ENCODE results near the gene CTXN1.

Gene CTXN1

DNA sequence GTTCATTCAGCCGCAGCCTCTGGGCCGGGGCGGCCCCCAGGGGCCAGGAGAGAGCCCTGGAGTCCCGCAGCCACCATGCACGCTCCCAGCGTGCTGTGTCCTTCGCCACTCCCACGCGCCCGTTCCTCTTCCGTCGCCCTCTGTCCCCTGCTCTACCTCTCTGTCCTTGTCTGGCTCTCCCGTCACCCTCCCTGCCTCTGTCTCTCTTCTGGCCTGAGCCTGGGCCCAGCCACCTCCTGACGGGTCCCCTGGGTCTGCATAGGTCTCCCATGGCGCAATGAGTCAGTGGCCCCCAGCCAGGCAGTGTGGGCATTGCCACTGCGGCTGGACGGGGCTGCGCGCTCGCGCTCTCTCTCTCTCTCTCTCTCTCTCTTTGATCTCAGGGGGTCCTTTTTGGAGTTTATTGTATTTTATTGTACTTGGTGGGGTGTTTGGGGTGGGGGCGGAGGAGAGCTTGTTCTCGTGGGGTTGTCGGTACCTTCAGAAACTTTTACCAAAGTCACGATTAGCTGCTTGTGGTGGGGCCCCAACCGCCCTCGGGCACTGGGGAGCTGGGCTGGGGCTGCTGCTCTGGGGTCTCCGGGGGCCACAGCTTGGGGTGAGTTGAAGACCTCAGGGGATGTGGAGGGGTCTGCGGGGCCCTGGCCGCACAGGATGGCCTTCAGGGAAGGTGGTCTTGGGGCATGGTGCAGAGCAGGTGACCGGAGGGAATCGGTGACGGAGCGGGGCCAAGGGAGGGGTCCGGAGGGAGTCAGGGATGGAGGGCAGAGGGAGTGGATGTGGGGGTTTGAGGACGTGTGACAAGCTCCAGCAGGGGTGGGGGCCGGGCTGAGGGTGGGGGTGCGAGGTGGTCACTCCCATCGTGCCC, 13.0 kb downstream of the CTXN1 start:
- FAIRE-seq: no peak

DNA sequence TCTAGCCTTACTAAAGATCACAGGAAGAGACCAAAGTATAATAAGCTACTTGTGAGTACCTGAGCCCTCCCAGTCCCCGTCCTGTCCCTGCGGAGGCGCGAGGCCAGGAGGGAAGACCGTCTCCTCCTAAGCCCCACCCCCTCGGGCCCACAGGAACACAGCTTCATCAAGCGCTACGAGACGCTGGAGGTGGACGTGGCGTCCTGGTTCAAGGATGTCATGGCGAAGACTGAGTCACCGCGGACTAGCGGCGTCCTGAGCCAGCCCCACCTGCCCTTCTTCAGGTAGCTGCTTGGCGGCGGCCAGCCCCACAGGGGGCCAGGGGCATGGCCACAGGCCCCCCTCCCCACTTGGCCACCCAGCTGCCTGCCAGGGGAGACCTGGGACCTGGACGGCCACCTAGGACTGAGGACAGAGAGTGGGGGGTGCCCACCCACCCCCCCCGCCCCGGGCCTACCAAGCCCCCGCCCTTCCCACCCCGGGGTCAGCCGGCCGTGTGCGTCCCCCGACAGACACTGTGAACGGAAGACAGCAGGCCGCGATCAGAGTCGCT, 13.7 kb downstream of the CTXN1 start:
- FAIRE-seq: no peak

DNA sequence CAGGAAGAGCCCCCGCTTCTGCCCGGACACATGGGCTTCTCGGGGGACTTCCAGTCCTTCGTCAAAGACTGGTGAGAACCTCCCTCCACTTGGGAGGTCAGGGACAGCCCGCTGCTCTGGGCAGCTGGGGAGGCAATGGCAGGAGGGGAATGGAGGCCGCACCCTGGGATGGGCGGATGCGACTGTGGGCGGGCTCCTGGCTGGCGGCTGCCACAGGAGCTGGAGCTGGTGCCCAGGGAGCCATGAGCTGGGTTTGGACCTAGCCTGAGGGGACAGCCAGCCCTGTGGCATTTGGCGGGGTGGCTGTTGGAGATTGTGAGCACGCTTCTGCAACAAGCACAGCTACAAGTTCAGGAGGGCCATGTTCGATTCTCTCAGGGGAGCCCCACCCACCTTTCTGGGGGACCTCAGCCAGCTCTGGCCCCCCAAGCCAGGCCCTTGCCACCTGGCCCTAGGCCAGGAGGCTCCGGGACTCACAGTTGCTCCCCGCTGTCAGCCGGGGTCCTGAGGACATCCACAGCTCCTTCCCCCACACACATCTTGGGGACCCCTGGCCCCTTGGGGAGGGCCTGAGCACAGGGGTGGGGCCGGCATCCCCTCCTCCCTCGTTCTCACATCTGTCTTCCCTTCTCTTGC, 14.3 kb downstream of the CTXN1 start:
- no peak for FAIRE-seq

DNA sequence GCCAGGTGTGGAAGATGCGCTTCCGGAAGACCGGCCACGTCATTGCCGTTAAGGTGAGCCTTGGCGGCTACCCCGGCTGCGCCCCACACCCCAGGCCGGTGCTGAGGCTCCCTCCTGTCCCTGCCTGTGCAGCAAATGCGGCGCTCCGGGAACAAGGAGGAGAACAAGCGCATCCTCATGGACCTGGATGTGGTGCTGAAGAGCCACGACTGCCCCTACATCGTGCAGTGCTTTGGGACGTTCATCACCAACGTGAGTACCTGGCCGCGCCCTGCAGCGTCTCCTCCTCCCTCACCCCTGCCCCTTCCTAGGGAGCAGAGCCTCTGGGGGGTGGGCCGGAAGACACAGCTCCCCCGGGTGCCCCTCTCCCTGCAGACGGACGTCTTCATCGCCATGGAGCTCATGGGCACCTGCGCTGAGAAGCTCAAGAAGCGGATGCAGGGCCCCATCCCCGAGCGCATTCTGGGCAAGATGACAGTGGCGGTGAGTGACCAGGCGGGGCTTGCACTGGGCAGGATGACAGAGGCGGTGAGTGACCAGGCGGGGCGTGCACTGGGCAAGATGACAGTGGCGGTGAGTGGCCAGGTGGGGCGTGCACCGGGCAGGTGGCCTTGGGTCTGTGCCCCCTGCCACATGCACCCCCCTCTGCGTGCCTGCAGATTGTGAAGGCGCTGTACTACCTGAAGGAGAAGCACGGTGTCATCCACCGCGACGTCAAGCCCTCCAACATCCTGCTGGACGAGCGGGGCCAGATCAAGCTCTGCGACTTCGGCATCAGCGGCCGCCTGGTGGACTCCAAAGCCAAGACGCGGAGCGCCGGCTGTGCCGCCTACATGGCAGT, 15.4 kb downstream of the CTXN1 start:
- FAIRE-seq: no peak

DNA sequence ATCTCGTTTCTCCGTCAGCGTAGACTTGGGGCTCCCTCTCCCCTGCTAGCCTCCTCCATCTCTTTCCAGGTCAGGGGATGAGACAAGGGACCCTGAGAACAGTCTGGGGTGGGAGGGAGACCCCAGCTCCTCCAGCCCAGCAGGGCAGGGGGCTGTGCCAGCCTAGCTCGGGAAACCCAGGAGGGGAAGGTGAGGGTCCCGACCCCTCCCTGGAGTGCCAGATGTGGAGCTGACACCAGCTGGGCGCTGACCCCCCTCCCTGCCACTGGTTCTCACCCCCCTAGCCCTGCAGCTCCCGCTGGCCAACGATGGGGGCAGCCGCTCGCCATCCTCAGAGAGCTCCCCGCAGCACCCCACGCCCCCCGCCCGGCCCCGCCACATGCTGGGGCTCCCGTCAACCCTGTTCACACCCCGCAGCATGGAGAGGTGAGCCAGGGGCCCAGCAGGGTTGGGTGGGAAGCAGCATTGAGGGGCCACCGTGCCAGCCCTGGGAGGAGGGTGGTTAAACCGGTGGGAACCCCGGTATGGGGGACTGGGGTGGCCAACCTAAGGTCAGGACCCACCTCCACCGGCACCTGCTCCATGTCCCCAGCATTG, 16.4 kb downstream of the CTXN1 start:
- FAIRE-seq: no peak

DNA sequence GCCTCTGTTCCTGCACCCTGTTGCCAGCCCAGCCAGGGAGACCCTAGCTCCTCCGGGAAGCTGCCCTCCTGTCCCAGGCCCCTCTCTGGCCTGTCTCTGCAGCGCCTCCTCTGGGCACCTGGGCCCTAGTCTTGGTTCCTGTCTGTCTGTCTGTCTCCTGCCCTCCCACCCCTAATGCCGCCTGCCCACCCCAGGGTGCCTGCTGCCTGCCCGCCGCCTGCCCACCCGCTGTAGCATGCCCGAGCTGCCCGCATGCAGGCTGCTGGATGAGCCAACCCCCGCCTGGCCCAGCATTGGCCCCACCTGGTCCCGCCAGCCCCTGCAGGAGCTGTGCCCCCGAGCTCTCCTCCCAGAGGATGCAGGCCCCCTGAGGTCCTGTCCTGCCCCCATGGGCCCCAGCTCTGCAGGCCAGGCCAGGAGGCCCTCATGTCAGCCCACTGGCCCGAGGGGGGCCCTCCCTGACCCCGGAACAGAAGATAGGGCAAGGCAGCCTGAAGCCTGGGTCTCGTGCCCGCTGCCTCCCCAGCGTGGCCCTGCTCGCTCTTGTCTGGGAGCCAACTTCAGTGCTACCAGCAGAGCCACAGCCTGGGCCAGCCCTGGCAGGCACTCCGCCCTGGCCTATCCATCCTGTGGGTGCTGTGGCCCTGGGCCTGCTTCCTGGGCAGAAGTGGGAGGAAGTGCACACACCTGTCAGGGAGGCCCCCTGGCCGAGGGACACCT, 17.0 kb downstream of the CTXN1 start:
- no peak for FAIRE-seq

DNA sequence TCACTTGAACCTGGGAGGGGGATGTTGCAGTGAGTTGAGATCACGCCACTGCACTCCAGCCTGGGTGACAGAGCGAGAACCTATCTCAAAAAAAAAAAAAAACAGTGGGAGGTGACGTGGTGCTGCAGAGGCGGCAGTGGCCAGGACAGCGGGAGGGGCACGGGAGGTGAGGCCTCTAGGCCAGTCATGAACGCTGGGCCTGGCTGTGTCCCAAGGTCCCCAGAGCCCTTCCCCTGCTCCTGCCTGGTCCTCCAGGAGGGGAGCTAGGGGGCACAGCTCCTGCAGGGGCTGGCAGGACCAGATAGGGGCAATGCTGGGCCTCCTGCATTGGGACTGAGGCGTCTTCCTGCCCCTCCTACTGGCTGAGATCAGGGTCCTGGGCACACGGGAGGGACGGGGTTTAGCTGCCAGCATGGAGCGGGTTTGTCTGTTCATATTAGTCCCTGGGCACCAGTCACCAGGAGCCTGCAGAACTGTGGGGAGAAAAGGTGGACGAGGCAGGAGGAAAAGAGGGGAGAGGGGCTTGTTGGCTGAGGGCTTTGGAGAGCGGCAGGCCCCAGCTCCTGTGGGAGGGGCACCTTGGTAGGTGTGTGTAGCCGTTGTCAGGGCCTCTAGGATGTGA, 17.7 kb downstream of the CTXN1 start:
- no peak for FAIRE-seq

DNA sequence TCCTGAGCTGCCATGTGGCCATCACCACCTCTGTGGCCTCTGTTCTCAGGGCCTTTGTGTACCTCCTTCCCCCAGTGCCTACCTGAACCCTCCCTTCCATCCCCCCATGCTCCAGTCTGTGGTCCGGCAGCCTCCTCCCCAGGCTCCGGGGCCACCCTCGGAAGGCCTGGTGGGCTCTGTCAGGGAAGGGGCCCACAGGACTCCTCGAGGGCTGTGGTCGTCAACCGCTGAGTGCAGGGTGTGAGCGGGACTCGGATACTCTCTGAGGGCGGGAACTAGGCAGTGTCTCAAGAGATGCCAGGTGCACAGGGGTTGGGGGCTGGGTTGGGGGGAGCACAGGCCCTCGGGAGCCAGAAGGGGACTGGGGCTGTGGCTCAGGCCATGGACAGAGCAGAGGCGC, 18.4 kb downstream of the CTXN1 start:
- no peak for FAIRE-seq

DNA sequence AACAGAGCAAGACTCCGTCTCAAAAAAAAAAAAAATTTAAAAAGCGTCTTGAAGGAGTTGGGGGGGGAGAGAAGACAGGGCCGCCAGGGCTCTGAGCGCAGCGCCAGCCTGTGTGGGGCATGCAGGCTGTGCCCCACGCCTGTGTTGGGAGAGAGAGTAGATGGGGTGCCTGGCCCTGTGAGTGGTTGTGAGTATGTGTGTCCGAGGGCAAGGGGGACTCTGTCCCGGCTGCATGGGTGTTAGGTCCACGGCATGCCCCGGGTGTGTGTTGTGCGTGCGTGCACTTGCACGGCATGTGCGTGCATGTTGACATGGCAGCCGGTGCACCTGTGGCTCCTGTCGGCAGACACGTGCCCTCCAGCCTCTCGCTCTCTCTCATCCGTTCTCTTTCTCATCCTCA, 18.8 kb downstream of the CTXN1 start:
- FAIRE-seq: no peak

DNA sequence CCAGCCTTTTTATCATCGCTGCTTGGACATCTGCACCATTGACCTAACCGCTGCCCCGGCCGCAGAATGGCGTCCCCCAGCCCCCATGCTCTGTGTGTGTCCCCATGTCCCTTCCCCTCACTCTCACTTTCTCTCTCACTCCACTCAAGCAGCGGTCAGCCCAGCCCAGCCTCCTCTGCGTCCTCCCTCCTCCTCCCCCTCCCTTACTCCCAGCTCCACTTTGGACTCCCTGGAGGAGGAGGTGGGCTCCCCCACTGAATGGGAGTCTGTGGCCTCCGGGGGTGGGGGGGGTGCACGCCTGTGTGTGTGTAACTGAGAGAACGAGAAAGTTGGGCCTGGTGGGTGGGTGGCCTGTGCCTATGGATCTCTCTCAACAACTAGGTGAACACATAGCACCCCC, 20.1 kb downstream of the CTXN1 start:
- FAIRE-seq: no peak

DNA sequence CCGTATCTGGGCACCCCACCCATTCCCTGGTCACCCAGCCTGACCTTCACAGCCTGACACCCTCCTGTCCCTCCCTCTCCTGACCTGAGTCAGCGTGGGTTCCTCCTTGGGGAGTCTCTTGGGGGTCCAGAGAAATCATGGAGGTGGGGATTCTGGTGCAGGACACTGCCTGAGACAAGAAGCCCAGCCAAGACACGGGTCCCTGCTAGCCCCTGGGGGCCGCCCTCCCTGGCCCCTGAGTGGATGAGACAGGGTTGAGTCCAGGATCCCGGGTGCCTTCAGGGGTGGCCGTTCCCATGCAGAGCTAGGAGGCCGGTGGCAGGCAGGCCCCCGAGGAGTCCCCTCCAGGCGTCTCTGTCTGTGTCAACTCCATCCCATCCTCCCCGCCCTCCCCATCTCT, 20.7 kb downstream of the CTXN1 start:
- FAIRE-seq: no peak

DNA sequence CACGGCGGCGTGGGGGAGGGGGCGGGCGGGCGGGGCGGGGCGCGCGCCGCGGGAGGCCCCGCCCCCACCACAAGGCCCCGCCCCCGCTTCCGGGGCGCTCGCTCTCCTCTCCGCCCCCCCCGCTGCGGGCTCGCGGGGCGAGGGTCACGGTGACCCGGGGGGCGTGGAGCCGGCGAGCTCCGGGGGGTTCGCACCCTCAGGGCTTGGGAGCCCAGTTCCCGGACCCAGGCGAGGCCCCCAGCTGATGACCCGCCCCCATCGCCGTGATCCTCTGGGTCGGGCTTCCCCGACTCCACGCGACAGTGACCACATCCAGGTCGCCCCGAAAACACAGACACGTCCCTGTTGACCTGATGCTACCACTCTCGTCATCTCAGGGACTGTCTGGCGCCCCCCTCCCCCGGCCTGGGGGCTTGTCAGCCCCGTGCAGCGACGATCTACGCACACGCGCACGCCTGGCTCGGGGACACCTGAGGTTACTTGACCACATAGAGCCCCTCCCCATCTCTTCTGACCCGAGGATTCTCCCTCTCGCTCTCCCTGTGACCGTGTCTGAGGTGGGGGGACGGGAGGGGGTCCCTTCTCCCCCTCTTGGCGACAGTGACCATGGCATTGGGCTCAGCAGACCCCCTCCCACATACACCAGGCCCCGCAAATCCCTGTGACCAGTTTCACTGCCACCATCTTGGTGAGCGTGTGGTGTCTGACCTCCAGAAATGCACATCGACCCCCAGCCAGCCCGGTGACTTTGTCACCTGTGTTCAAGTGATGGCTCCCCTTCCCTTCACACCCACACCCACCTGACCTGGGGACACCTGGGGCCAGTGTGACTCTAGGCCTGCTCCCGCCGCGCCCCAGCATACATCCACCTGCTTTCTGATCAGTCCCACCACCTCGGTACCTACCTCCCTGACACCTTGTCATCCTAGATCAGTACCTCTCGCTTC, 21.6 kb downstream of the CTXN1 start:
- no peak for FAIRE-seq

DNA sequence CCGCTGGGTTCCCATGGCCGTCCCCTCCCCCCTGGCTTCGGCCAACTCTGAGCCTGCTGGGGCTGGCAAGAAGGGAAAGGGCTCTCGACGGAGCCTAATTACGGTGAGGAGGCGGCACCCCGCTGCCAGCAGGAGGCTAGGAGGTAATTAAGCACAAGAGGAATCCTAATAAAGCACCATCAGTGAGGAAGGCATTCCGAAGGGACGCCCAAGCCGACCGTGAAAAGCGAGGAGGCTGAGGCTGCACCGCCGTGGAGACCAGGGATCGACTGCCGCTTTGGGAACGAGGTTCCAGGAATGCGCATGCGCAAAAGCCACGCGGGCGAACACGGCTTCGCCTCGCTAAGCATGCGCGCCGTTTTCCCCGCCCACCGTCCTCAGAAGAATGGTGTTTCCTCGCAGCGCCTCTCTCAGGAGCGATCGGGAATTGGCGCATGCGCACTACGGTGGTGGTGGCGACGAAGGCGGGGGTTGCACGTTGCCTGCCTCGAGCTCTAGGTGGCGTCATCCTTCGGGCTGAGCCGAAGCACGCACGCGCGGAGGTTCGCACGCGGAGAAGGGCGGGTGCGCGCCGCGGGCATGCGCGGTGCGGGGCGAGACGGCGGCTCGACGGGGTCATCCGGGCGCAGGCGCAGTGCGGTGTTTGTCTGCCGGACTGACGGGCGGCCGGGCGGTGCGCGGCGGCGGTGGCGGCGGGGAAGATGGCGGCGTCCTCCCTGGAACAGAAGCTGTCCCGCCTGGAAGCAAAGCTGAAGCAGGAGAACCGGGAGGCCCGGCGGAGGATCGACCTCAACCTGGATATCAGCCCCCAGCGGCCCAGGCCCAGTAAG, 22.5 kb downstream of the CTXN1 start, which contains the start of gene MAP2K7:
Gene MAP2K7, plus strand, starts transcription at position 634 of the 830 bp plus-strand sequence. Its CDS starts 68 bp downstream, at position 702.
- FAIRE-seq: peak; percentile 94

DNA sequence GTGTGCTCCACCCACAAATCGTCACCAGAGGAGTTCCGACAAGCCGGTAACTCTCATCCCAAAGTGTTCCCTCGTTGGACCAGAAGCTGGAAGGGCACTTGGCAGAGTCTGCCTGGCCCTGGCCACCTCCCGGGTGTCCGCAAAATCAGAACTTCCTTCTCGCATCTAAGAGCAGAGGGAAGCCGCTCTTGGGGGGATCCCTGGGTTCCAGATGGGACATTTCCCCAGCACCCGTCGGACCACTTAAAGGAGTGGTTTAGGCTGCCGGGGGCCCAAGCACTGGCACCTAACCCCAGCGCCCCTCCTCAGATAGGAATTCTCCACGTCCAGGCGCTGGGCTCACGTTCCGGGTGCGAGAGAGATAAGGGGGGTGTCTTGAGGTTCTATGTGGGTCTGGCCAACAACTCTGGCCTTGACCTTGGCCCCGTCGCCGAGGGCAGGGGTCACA, 23.1 kb downstream of the CTXN1 start:
- FAIRE-seq: no peak

DNA sequence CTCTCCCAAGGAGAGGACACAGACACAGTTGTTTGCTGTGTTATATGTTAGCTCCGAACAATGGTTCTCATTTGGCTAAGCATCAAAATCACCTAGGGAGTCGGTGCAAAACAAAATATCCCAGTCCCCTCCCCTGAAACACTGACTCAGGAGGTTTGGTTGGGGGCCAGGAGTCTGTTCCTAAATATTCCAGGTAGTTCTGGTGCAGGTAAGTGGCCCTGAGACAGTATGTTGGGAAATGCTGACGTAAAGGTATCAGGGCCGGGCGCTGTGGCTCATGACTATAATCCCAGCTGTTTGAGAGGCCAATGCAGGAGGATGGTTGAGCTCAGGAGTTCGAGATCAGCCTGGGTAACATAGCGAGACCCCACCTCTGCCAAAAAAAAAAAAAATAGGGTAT, 24.6 kb downstream of the CTXN1 start:
- no peak for FAIRE-seq

DNA sequence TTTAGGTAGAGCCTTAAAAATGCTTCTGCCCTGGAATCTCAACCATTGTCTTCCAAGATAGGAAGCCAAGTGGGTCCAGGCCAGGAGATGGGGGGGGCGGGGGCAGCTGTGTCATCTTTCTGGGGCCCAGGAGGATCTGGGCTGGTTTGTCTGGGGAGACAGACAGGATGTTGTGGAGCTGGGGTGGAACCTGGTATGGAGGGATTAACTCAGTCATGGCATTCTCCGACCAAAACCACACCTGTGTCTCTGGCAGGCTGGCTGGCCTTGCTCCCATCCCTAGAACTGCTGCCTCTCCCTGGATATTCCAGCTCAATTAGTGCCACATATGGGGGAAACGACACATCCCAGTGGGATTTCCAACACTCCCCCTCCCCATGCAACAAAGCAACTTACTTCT, 25.0 kb downstream of the CTXN1 start:
- FAIRE-seq: no peak

DNA sequence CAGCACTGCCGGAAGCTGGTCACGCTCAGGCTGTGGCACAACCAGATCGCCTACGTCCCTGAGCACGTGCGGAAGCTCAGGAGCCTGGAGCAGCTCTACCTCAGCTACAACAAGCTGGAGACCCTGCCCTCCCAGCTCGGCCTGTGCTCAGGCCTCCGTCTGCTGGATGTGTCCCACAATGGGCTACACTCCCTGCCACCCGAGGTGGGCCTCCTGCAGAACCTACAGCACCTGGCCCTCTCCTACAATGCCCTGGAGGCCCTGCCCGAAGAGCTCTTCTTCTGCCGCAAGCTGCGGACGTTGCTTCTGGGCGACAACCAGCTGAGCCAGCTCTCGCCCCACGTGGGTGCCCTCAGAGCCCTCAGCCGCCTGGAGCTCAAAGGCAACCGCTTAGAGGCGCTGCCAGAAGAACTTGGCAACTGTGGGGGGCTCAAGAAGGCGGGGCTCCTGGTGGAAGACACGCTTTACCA, 25.5 kb downstream of the CTXN1 start:
- FAIRE-seq: no peak

DNA sequence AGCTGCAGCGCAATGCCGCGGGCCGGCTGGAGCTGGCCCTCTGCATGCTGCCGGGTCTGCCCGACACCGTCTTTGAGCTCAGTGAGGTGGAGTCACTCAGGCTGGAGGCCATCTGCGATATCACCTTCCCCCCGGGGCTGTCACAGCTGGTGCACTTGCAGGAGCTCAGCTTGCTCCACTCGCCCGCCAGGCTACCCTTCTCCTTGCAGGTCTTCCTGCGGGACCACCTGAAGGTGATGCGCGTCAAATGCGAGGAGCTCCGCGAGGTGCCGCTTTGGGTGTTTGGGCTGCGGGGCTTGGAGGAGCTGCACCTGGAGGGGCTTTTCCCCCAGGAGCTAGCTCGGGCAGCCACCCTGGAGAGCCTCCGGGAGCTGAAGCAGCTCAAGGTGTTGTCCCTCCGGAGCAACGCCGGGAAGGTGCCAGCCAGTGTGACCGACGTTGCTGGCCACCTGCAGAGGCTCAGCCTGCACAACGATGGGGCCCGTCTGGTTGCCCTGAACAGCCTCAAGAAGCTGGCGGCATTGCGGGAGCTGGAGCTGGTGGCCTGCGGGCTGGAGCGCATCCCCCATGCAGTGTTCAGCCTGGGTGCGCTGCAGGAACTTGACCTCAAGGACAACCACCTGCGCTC, 26.1 kb downstream of the CTXN1 start:
- FAIRE-seq: no peak

DNA sequence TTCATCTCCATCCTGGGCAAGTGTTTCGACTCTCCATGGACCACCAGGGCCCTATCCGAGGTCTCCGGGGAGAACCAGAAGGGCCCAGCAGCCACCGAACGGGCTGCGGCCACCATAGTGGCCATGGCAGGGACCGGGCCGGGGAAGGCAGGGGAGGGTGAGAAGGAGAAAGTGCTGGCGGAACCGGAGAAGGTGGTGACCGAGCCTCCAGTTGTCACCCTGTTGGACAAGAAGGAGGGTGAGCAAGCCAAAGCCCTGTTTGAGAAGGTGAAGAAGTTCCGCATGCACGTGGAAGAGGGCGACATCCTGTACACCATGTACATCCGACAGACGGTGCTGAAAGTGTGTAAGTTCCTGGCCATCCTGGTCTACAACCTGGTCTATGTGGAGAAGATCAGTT, 27.0 kb downstream of the CTXN1 start:
- FAIRE-seq: no peak

Measured in TTC549 (cell line).